K562 (cell line): ENCODE data around the gene UFC1. TPM values are rescaled to one million over a fixed set of nuclear protein-coding genes. Genes with fewer than 3 reads are reported as not detected.

Source experiments
- BRD4 ChIP-seq: fragments of 200-600 bp; sonication (generic); IDR thresholded peaks from 2 replicates; pipeline ENCODE4 v1.6.1; 2017; ENCODE audit warnings: inconsistent platforms
- HMGXB4 ChIP-seq: sonication (generic); formaldehyde crosslinking; IDR thresholded peaks from 2 replicates; pipeline ENCODE4 v1.8.1; 2023; ENCODE audit warnings: mild to moderate bottlenecking, missing genetic modification reagents
- KAT7 ChIP-seq: sonication (generic); formaldehyde crosslinking; IDR thresholded peaks from 2 replicates; pipeline ENCODE4 v1.8.0; 2022; ENCODE audit warnings: missing genetic modification reagents, mild to moderate bottlenecking, borderline replicate concordance
- LCOR ChIP-seq: sonication (generic); formaldehyde crosslinking; IDR thresholded peaks from 2 replicates; pipeline ENCODE4 v1.8.0; 2022; ENCODE audit warnings: mild to moderate bottlenecking, missing genetic modification reagents
- NCOA1 ChIP-seq: fragments of 450-650 bp; IDR thresholded peaks from 2 replicates; pipeline ENCODE4 v1.6.1; 2016; ENCODE audit warnings: low read depth
- PHF8 ChIP-seq: fragments of 200-600 bp; sonication (generic); IDR thresholded peaks from 2 replicates; pipeline ENCODE4 v1.6.1; 2012; ENCODE audit warnings: mixed run types, mild to moderate bottlenecking, inconsistent platforms, low read length, moderate library complexity, borderline replicate concordance
- SMAD2 ChIP-seq: fragments of 150-350 bp; IDR thresholded peaks from 2 replicates; pipeline ENCODE4 v1.6.1; 2014; ENCODE audit warnings: low read depth, mild to moderate bottlenecking, low read length
- SRSF9 ChIP-seq: fragments of 200-400 bp; formaldehyde crosslinking; IDR thresholded peaks from 2 replicates; pipeline ENCODE4 v1.6.1; 2017; ENCODE audit warnings: low read depth, low read length, borderline replicate concordance
- TRIM24 ChIP-seq, 2 experiments: fragments of 450-650 bp; IDR thresholded peaks; 2 replicates each; pipeline ENCODE4 v1.6.1; 2016
- ZBTB11 ChIP-seq, 3 experiments: fragments of 200-800 bp in 1 of 3; fragments of 250-450 bp in 1 of 3; fragments of 450-650 bp in 1 of 3; sonication (Bioruptor Pico) in 1 of 3; sonication (Bioruptor generic) in 1 of 3; formaldehyde crosslinking in 1 of 3; IDR thresholded peaks; 2 replicates each; pipeline versions ENCODE4 v1.6.1 to v1.8.0; 2016 to 2022; ENCODE audit warnings: mild to moderate bottlenecking in 2 of 3, missing genetic modification characterization in 2 of 3, missing compliant biosample characterization in 1 of 3, moderate library complexity in 1 of 3
- ZNF197 ChIP-seq: fragments of 200-800 bp; sonication (Bioruptor generic); IDR thresholded peaks from 2 replicates; pipeline ENCODE4 v1.6.1; 2016; ENCODE audit warnings: low read depth, missing genetic modification characterization, missing compliant biosample characterization
- polyA plus RNA-seq, 8 experiments: library from polyadenylated mRNA; depleted of rRNA in 4 of 8; stranded (reverse) in 5 of 8; unstranded in 3 of 8; fragments of >200 nt; fragmentation: Nextera tagmentation in 2 of 8; fragmentation: Illumina TruSeq in 1 of 8; extraction: Ambion mirVana in 2 of 8; extraction: Trizol in 1 of 8; gene quantifications; 2 replicates each; pipeline versions ENCODE4 v1.2.1 to v1.2.3, GENCODE V29; 2011 to 2014; ENCODE audit warnings: inconsistent platforms in 1 of 8, missing spikeins in 1 of 8
- total RNA-seq, 7 experiments: library from RNA; depleted of rRNA in 6 of 7; stranded (reverse); fragments of >200 nt in 6 of 7; fragmentation: Illumina TruSeq in 2 of 7; extraction: Trizol in 2 of 7; gene quantifications; 2 replicates each; pipeline versions ENCODE4 v1.2.1 to v1.2.3, GENCODE V29; 2011 to 2021; ENCODE audit warnings: low replicate concordance in 1 of 7
- TF ChIP-seq, protein P1 (sequence below), 2 experiments: IDR thresholded peaks in 1 of 2; conservative IDR thresholded peaks in 1 of 2; 2 replicates each; pipeline ENCODE4 v1.6.1; 2016; ENCODE audit warnings: low read depth in 2 of 2, mild to moderate bottlenecking in 1 of 2, missing compliant biosample characterization in 1 of 2, missing genetic modification characterization in 1 of 2, moderate library complexity in 1 of 2
- TF ChIP-seq, protein P2 (sequence below): sonication (generic); formaldehyde crosslinking; IDR thresholded peaks from 2 replicates; pipeline ENCODE4 v1.5.0; 2020; ENCODE audit warnings: missing genetic modification reagents

Gene UFC1
- total and polyA plus RNA-seq, 9 of the 15 experiments (the other 6 are each of a cell fraction or from before 2014, with no cell fraction given), result 92.8 to 220 (median 161) TPM

DNA sequence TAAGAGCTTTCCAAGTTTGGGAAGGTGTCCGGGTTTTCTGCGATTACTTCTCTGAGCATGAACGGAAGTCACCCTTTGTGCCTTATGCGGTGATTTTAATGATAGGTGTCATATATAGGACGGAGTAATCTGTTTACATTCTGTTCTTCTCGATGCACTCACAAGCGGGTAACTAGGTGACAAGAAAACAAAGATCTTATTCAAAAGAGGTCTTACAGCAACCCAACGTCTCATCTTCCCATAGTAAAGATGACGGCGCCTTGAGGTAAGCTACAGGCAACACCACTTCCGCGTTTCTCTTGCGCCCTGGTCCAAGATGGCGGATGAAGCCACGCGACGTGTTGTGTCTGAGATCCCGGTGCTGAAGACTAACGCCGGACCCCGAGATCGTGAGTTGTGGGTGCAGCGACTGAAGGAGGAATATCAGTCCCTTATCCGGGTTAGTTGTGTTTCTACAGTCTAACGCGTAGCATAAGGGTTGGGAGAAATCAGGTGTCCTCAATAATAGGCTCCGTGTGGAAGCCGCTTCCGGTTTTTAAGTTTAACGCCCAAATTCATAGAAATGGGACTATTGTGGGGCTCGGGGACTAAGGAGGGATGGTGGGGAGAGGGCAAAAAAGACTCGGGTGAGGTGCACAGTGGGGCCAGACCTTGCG, at the start of gene UFC1 (continued):
- TF ChIP-seq, protein P1, sequence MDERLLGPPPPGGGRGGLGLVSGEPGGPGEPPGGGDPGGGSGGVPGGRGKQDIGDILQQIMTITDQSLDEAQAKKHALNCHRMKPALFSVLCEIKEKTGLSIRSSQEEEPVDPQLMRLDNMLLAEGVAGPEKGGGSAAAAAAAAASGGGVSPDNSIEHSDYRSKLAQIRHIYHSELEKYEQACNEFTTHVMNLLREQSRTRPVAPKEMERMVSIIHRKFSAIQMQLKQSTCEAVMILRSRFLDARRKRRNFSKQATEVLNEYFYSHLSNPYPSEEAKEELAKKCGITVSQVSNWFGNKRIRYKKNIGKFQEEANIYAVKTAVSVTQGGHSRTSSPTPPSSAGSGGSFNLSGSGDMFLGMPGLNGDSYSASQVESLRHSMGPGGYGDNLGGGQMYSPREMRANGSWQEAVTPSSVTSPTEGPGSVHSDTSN (CRISPR knock-in tag; IDR thresholded peaks at IDR 0.05; ENCODE audit: low read depth), result no peak
- TF ChIP-seq, protein P1 (tag; conservative IDR thresholded peaks at IDR 0.05; ENCODE audit: low read depth), result no peak
- TF ChIP-seq, protein P2, sequence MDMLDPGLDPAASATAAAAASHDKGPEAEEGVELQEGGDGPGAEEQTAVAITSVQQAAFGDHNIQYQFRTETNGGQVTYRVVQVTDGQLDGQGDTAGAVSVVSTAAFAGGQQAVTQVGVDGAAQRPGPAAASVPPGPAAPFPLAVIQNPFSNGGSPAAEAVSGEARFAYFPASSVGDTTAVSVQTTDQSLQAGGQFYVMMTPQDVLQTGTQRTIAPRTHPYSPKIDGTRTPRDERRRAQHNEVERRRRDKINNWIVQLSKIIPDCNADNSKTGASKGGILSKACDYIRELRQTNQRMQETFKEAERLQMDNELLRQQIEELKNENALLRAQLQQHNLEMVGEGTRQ (CRISPR knock-in tag), result no peak
- peak; percentile 87 for TF ChIP-seq BRD4
- peak; percentile 68; the same call in 1 of the 2 replicates for TF ChIP-seq ZNF197
- no peak for TF ChIP-seq SMAD2
- no peak for TF ChIP-seq HMGXB4 (CRISPR knock-in tag)
- peak; percentile 92 to 99 (median 97); a peak in 5 of 6 replicates for TF ChIP-seq ZBTB11 (CRISPR knock-in tag; IDR thresholded peaks at IDR 0.05)
- peak; percentile 94 for TF ChIP-seq LCOR
- peak; percentile 97 for TF ChIP-seq NCOA1
- TF ChIP-seq SRSF9, result no peak
- TF ChIP-seq TRIM24 (IDR thresholded peaks at IDR 0.05), result peak; percentile 17 to 93; a peak in 3 of 4 replicates
- peak; percentile 82; the same call in 1 of the 2 replicates for TF ChIP-seq KAT7
- peak; percentile 86; the same call in 1 of the 2 replicates for TF ChIP-seq PHF8
